Cardiac fibroblast (primary cell): Measurements from ENCODE around the gene MAP7D2.
A peak's percentile ranks its signal among the peaks of the same experiment; 100 is the strongest.

Experiments used
- DNase-seq, 2 donors: peaks; one replicate each; pipeline versions ENCODE4 v3.0.0 to v3.0.0-alpha.2; 2010; ENCODE audit warnings: low read depth in 2 of 2
- H3K4me3 ChIP-seq, 2 donors: replicated peaks in 1 of 2; 1 replicate in 1 of 2; 2 replicates in 1 of 2; pipeline ENCODE4 v1.5.1; 2011; ENCODE audit warnings: low read depth in 2 of 2, low read length in 2 of 2, mild to moderate bottlenecking in 2 of 2, moderate library complexity in 1 of 2
- TF ChIP-seq, protein P1 (sequence below): IDR thresholded peaks from one replicate; pipeline ENCODE4 v1.5.1; 2011; ENCODE audit warnings: low read depth, mild to moderate bottlenecking, low read length, inconsistent platforms

The MAP7D2 gene

DNA sequence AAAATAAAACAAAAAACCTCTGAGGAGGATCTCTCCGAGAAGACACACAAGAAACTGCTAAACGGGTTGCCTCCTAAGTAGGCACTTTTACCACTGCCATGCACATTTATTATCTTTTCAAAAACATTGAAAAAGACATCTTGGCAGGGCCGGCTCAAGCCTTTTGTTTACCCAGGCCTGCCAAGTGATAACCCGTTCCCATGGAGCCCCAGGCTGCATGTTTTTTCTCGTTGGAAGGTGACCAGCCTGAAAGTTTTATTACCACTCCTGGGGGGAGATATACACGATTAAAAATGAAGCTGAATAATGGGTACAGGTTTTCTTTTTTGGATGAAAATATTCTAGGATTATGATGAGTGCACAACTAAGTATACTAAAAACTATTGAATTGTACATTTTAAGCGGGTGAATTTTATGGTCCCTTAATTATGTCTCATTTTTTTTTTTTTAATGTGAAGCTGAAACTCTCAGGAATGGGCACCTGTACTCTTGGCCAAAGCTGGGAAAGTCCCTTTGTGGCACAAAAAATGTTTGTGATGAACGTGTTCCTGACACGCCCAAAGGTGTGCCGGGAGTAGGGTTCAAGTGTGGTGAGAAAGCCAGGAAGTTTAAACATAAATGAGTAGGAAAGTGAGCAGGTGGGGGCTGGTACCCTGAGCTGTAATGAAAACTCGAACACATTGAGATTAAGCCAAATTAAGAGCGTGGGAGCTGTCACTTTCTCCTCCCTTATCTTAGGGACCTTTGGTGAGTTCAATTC lies 1.5 kb upstream of the MAP7D2 start:
- TF ChIP-seq, protein P1, sequence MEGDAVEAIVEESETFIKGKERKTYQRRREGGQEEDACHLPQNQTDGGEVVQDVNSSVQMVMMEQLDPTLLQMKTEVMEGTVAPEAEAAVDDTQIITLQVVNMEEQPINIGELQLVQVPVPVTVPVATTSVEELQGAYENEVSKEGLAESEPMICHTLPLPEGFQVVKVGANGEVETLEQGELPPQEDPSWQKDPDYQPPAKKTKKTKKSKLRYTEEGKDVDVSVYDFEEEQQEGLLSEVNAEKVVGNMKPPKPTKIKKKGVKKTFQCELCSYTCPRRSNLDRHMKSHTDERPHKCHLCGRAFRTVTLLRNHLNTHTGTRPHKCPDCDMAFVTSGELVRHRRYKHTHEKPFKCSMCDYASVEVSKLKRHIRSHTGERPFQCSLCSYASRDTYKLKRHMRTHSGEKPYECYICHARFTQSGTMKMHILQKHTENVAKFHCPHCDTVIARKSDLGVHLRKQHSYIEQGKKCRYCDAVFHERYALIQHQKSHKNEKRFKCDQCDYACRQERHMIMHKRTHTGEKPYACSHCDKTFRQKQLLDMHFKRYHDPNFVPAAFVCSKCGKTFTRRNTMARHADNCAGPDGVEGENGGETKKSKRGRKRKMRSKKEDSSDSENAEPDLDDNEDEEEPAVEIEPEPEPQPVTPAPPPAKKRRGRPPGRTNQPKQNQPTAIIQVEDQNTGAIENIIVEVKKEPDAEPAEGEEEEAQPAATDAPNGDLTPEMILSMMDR: no peak
- no peak for DNase-seq
- no peak overlapping the region for H3K4me3 ChIP-seq

- DNase-seq: no peak
- H3K4me3 ChIP-seq: peak overlapping the region; percentile 31 to 35
Observed at GRCh38 chrX:20116087-20116576, 575 bp downstream of the MAP7D2 start.

DNA sequence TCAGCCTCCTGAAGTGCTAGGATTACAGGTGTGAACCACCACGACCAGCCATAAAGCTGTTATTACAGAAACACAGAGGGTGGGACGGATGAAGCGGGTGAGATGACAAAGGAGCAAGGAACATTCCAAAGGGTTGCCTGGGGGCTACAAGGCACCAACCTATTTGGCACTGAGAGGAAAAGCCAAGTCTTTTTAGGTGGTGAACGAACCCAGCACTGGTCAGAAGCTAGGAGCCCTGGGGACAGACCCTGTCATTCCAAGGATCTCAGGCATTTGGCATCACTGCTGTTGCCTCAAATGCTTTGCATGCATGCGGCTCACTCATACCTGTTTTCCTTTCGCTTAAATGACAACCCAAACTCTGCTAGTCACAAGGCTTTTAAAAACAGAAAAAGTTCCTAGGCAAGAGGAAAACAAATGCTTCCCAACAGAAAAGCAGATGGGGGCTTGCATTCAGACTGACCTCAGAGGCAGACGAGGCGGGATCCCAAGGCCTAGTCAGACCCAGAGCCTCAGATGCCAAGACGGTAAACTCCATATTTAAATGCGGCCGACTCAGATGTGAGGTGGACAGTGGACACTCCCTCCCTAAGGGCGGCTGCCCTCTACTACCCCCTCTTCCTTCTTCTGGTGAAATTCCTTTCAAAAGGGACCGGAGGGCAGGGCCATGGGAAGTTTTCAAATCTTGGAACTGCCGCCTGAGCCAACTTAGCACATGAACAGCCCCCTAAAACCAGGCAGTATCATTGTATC lies 4.5 kb downstream of the MAP7D2 start:
- no peak overlapping the region for H3K4me3 ChIP-seq
- DNase-seq: no peak

More at GRCh38 chrX:20116087-20116576, 575 bp downstream of the MAP7D2 start:
- TF ChIP-seq, protein P1: no peak

GRCh38 chrX:20111271-20111670 lies 5.4 kb downstream of the MAP7D2 start:
- no peak for DNase-seq
- TF ChIP-seq, protein P1: no peak
- H3K4me3 ChIP-seq: no peak overlapping the region

More for the DNA sequence above, 4.5 kb downstream of the MAP7D2 start:
- TF ChIP-seq, protein P1: no peak

DNA sequence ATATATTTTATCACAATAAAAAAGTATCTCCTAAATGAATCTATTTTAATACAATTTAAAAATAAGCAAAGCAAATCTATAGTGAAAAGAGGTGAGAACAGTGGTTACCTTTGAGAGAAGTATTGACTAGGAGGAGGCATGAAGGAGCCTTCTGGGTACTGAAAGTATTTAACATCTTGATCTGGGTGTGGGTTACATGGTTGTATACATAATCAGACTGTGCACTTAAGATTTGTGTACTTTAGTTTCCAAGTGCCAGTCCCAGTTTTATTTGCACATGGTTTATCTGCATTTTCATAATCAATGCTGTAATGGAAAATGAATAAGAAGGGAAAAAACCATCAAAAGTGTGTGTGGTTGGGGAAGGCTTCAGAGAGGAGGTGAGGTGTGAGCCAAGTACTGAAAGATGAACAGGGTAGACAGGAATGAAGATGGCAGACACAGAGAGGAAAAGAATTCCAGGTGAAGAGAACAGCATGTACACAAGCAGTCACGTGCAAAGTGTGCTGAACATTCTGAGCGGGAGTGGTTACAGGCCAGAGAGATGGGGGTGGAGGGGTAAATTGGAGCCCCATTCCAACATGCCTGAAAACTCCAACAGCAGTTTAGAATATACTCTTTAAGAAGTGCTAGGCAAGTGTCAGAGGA lies 14.6 kb downstream of the MAP7D2 start:
- no peak overlapping the region for H3K4me3 ChIP-seq
- TF ChIP-seq, protein P1: no peak
- DNase-seq: no peak

DNA sequence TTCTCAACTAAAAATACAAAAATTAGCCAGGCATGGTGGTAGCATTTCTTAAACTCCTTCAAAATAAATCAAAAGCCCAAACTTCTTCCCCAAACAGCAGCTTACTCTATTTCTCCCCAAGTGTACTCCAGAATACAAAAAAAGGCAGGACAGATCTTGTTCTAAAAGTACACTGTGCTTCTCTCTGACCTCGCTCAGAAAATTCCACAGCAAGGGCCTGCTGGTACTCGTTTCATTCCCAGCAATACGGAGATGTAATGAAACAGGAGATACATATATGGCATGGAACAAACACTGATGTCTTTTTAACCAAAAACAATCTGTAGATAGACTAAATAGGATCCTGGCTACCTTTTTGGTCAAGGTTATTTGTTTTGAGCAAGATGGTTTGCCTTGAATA lies 25.2 kb downstream of the MAP7D2 start:
- TF ChIP-seq, protein P1: no peak
- no peak overlapping the region for H3K4me3 ChIP-seq
- DNase-seq: no peak
